Activated B cell treated with CpG ODN at 0.5 μM for 24 hours (primary cell): Measurements from ENCODE around the gene SPATS2. TPM values are rescaled to one million over a fixed set of nuclear protein-coding genes. Genes with fewer than 3 reads are reported as not detected.
"Not testable (repeated sequence)": the region's sequence is repeated elsewhere in the genome, so short reads cannot be mapped to it uniquely, and the experiment has no call there.

Source experiments
- ATAC-seq: fragments of 200-7000 bp; cut with Tn5 transposase; one replicate; pipeline ENCODE4 v1.10.0; 2021; ENCODE audit warnings: low read depth, mild to moderate bottlenecking, moderate library complexity
- CTCF ChIA-PET: fragments of 350-600 bp; sonication (Branson Sonifier 250); formaldehyde crosslinking; loops from one replicate; lab custom pipeline; 2021; ENCODE audit warnings: antibody characterized with exemption; lab: Charles Lee
- POLR2A ChIA-PET: fragments of 350-600 bp; sonication (Branson Sonifier 250); formaldehyde crosslinking; loops from one replicate; lab custom pipeline; 2021; ENCODE audit warnings: antibody characterized with exemption; lab: Charles Lee
- DNase-seq: peaks from one replicate; pipeline ENCODE4 v3.0.0; 2022
- H3K27ac Mint-ChIP-seq: one replicate; pipeline ENCODE4 v1.8.0; 2020; ENCODE audit warnings: mixed read lengths
- H3K27me3 Mint-ChIP-seq: one replicate; pipeline ENCODE4 v1.8.0; 2021; ENCODE audit warnings: mixed read lengths
- H3K36me3 Mint-ChIP-seq: one replicate; pipeline ENCODE4 v1.8.0; 2021; ENCODE audit warnings: low read depth, mixed read lengths
- H3K4me1 Mint-ChIP-seq: one replicate; pipeline ENCODE4 v1.8.0; 2021; ENCODE audit warnings: mixed read lengths
- H3K4me3 Mint-ChIP-seq: one replicate; pipeline ENCODE4 v1.8.0; 2020; ENCODE audit warnings: mild to moderate bottlenecking, mixed read lengths
- H3K9me3 Mint-ChIP-seq: one replicate; pipeline ENCODE4 v1.8.0; 2020; ENCODE audit warnings: mixed read lengths
- intact Hi-C: fragments of 100-400 bp; cut with micrococcal nuclease; formaldehyde crosslinking; loops from one replicate; pipeline ENCODE4 v1.15.1; 2024
- total RNA-seq: library from RNA; stranded (reverse); gene quantifications from 2 replicates; pipeline ENCODE4 v1.2.3, GENCODE V29; 2022
- TF ChIP-seq, protein P1 (sequence below): fragments of 200-600 bp; IDR thresholded peaks from one replicate; pipeline ENCODE4 v1.8.0; 2022; ENCODE audit warnings: antibody characterized with exemption, mild to moderate bottlenecking

Gene SPATS2
- total RNA-seq, 1 donor from 2014 or later, result 18.9 TPM

DNA sequence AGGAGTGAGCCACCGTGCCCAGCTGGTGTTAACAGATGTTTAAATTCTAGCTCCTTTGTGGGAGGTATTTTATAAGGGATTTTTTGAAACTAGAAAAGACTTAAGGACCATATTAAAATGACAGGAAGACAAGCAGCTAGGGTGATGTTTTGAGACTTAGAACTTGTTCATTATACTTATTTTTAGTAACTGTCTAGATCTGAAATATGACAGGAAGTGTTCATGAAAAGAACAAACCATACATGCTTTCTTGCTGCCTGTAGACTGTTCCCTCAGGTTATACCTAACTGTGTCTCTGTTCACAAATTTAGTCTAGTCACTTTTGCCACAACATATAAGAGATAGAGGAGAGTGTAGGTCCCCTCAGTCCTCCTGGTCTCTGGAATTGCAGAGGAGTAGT lies 134.6 kb downstream of the SPATS2 start:
- Mint-ChIP-seq H3K9me3 (no peaks in the 10 kb centered on the region), H3K27me3 (no peaks in the 10 kb centered on the region), H3K27ac (no peak overlapping the region), H3K4me3 (no peak overlapping the region), H3K36me3 (peaks cover 26% of the 10 kb centered on the region), H3K4me1 (peaks cover 5% of the 10 kb centered on the region)
- ChIA-PET POLR2A (no interaction called here), CTCF (interaction anchor here (0.8 to 1.5 kb wide), 3 partner anchors 9 to 149 kb away, joined by 3 read pairs; no protein-coding TSS in a partner anchor)
- DNase-seq (no peak), ATAC-seq (no peak)
- intact Hi-C loops, result no loop called here
- TF ChIP-seq, protein P1, sequence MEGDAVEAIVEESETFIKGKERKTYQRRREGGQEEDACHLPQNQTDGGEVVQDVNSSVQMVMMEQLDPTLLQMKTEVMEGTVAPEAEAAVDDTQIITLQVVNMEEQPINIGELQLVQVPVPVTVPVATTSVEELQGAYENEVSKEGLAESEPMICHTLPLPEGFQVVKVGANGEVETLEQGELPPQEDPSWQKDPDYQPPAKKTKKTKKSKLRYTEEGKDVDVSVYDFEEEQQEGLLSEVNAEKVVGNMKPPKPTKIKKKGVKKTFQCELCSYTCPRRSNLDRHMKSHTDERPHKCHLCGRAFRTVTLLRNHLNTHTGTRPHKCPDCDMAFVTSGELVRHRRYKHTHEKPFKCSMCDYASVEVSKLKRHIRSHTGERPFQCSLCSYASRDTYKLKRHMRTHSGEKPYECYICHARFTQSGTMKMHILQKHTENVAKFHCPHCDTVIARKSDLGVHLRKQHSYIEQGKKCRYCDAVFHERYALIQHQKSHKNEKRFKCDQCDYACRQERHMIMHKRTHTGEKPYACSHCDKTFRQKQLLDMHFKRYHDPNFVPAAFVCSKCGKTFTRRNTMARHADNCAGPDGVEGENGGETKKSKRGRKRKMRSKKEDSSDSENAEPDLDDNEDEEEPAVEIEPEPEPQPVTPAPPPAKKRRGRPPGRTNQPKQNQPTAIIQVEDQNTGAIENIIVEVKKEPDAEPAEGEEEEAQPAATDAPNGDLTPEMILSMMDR, result no peak

DNA sequence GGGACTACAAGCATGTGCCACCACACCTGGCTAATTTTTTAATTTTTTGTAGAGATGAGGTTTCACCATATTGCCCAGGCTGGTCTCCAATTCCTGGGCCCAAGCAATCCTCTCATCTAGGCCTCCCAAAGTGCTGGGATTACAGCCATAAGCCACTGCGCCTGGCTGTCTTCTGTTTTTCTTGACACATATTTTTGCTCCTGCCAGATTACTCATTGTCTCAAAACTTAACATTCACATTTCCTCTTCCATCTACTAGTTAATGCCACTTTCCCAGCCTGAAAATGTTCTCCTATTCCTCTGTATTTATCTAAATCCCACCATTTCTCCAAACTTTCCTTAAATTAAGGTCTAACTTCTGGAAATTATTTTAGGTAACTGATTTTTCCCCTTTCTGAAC lies 135.3 kb downstream of the SPATS2 start:
- H3K27me3 Mint-ChIP-seq, result no peaks in the 10 kb centered on the region
- peaks cover 5% of the 10 kb centered on the region for H3K4me1 Mint-ChIP-seq
- intact Hi-C loops, result no loop called here
- no peak overlapping the region for H3K27ac Mint-ChIP-seq
- ATAC-seq (no peak), DNase-seq (no peak)
- CTCF ChIA-PET, result no interaction called here
- H3K4me3 Mint-ChIP-seq, result no peak overlapping the region
- TF ChIP-seq, protein P1, result no peak
- peaks cover 21% of the 10 kb centered on the region for H3K36me3 Mint-ChIP-seq
- no peaks in the 10 kb centered on the region for H3K9me3 Mint-ChIP-seq
- POLR2A ChIA-PET, result no interaction called here

DNA sequence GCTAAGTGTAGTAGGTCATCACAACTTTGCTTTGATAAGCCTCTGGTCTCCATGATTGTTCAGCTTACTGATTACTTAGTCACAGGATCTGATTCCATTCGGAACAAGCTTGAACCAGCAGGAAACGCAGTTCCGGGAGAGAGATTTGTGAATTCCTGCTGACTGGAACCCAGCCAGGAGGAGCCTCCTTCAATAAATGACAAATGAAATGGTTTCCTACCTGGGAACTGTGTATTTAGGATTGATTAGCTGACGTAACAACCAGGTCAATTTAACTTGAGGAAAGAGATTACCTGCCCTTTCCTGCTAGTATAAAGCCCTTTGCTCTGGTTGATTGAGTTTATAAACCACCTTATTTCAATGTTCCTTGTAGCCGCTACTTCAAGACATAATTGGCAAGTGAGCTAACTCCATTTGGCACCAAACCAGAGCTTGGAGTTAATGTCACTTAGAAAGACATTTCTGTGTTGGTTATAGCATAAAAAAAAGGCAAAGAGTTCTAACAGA lies 136.5 kb downstream of the SPATS2 start:
- DNase-seq (no peak), ATAC-seq (no peak)
- intact Hi-C loops, result no loop called here
- Mint-ChIP-seq H3K4me3 (no peak overlapping the region), H3K27me3 (no peaks in the 10 kb centered on the region), H3K9me3 (no peaks in the 10 kb centered on the region), H3K27ac (no peak overlapping the region), H3K4me1 (peaks cover 5% of the 10 kb centered on the region), H3K36me3 (peaks cover 19% of the 10 kb centered on the region)
- TF ChIP-seq, protein P1, result no peak
- CTCF ChIA-PET, result interaction anchor here (2.1 to 2.9 kb wide), 2 partner anchors 10 to 146 kb away, joined by 8 to 16 read pairs; no protein-coding TSS in a partner anchor
- POLR2A ChIA-PET, result interaction anchor here (0.7 kb wide), 3 partner anchors 10 to 285 kb away, joined by 6 to 12 read pairs (median 10); no protein-coding TSS in a partner anchor

DNA sequence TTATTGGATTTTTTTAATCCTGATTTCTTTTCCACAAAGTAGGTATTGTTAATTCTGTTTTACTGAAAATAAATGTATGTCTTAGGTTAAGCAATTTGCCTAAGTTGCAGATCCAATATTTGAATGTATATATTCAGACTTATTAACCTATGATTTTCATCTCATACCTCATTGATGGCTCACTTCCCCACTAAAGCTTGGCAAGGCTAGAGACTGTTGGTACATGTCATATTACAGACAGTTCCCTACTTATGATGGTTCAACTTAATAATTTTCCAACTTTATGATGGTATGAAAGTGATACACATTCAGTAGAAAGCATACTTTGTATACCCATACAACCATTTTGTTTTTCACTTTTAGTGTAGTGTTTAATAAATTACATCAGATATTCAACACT lies 138.4 kb downstream of the SPATS2 start:
- Mint-ChIP-seq H3K4me1 (peaks cover 5% of the 10 kb centered on the region), H3K36me3 (peaks cover 14% of the 10 kb centered on the region), H3K9me3 (no peaks in the 10 kb centered on the region), H3K27me3 (no peaks in the 10 kb centered on the region), H3K4me3 (no peak overlapping the region), H3K27ac (no peak overlapping the region)
- intact Hi-C loops, result no loop called here
- POLR2A ChIA-PET, result no interaction called here
- no peak for ATAC-seq
- TF ChIP-seq, protein P1, result no peak
- CTCF ChIA-PET, result interaction anchor here (2.1 to 2.9 kb wide), 2 partner anchors 8 to 147 kb away, joined by 8 to 16 read pairs; no protein-coding TSS in a partner anchor
- no peak for DNase-seq

DNA sequence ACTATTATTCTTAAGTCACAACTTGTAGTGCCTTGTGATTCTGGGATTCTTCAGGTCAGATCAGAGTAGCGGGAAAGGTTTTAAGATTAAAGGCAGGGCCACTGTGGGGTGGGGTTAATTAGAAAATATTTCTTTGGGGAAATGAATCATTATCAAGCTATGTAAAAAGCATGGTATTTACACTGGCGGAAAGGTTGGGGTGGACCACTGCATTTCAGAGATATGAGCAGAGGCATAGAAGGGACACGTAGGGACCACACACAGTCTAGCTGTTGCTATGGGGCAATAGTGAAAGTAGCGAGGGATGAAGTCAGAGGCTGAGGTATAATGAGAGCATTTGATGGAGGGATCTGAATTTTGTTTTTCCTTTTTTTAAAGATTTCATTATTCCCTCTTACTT lies 139.9 kb downstream of the SPATS2 start:
- H3K9me3 Mint-ChIP-seq, result no peaks in the 10 kb centered on the region
- TF ChIP-seq, protein P1, result no peak
- H3K36me3 Mint-ChIP-seq, result peaks cover 10% of the 10 kb centered on the region
- intact Hi-C loops, result no loop called here
- H3K27me3 Mint-ChIP-seq, result no peaks in the 10 kb centered on the region
- ChIA-PET CTCF (interaction anchor here (11.3 kb wide), 1 partner anchor 148 kb away, joined by 345 read pairs; no protein-coding TSS in a partner anchor), POLR2A (no interaction called here)
- ATAC-seq (no peak), DNase-seq (no peak)
- no peak overlapping the region for H3K4me3 Mint-ChIP-seq
- peaks cover under 1% of the 10 kb centered on the region for H3K4me1 Mint-ChIP-seq
- H3K27ac Mint-ChIP-seq, result no peak overlapping the region

DNA sequence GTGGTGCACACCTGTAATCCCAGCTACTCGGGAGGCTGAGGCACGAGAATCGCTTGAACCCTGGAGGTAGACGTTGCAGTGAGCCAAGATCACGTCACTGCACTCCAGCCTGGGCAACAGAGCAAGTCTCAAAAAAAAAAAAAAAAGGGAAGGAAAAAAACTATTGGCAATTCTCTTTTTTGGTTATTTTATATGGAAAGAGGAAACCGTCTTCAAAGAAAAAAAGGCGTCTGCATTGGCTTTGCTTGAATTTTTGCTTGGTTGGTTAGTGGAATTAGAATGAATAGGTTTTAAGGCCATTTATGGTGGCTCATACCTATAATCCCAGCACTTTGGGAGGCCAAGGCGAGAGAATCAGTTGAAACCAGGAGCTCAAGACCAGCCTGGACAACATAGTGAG lies 142.4 kb downstream of the SPATS2 start:
- CTCF ChIA-PET, result interaction anchor here (11.3 kb wide), 1 partner anchor 151 kb away, joined by 345 read pairs; no protein-coding TSS in a partner anchor
- H3K9me3 Mint-ChIP-seq, H3K4me3 Mint-ChIP-seq, H3K36me3 Mint-ChIP-seq, H3K4me1 Mint-ChIP-seq, H3K27ac Mint-ChIP-seq, ATAC-seq, intact Hi-C loops, DNase-seq, POLR2A ChIA-PET, H3K27me3 Mint-ChIP-seq: not testable (repeated sequence)
